ENCODE data around the gene NTNG1. TPM values are rescaled to one million over a fixed set of nuclear protein-coding genes. Genes with fewer than 3 reads are reported as not detected.

Gene NTNG1
- total RNA-seq, 1 experiment from 2014 or later = not detected

GRCh38 chr1:107172450-107173170 lies 31.8 kb downstream of the NTNG1 start:
- Histone ChIP-seq H3K4me2 (ENCODE audit: low read depth, low read length, poor library complexity, severe bottlenecking) (no peak overlapping the region), H3K9me3 (ENCODE audit: low read length) (no peaks in the 10 kb centered on the region), H3K27ac (ENCODE audit: low read length) (no peak overlapping the region), H3K4me3 (ENCODE audit: low read length) (no peak overlapping the region), H4K20me1 (ENCODE audit: insufficient read depth, low read depth, low read length) (no peaks in the 10 kb centered on the region), H3K4me1 (ENCODE audit: low read length) (no peaks in the 10 kb centered on the region), H3K9me2 (replicated peaks; ENCODE audit: insufficient read depth, low read length) (no peaks in the 10 kb centered on the region), H3K36me3 (ENCODE audit: insufficient read depth, low read length) (no peaks in the 10 kb centered on the region), H2AFZ (ENCODE audit: low read length) (no peak overlapping the region), H3K79me2 (ENCODE audit: low read length) (no peaks in the 10 kb centered on the region), H3K9ac (ENCODE audit: low read length) (no peak overlapping the region), H3K27me3 (ENCODE audit: low read length) (no peaks in the 10 kb centered on the region)
- DNase-seq = no peak

- Histone ChIP-seq H2AFZ (ENCODE audit: low read length) (no peak overlapping the region), H3K9ac (ENCODE audit: low read length) (no peak overlapping the region), H3K27ac (ENCODE audit: low read length) (no peak overlapping the region), H3K9me3 (ENCODE audit: low read length) (no peaks in the 10 kb centered on the region), H3K4me3 (ENCODE audit: low read length) (no peak overlapping the region), H3K36me3 (ENCODE audit: insufficient read depth, low read length) (no peaks in the 10 kb centered on the region), H3K4me1 (ENCODE audit: low read length) (no peaks in the 10 kb centered on the region), H3K79me2 (ENCODE audit: low read length) (no peaks in the 10 kb centered on the region), H3K4me2 (ENCODE audit: low read depth, low read length, poor library complexity, severe bottlenecking) (no peak overlapping the region), H3K9me2 (replicated peaks; ENCODE audit: insufficient read depth, low read length) (no peaks in the 10 kb centered on the region), H4K20me1 (ENCODE audit: insufficient read depth, low read depth, low read length) (no peaks in the 10 kb centered on the region), H3K27me3 (ENCODE audit: low read length) (no peaks in the 10 kb centered on the region)
- no peak for DNase-seq
These were observed 34.5 kb downstream of the NTNG1 start for GRCh38 chr1:107175102-107175909.

GRCh38 chr1:107181253-107181969 lies 40.6 kb downstream of the NTNG1 start:
- Histone ChIP-seq H3K27ac (ENCODE audit: low read length) (no peak overlapping the region), H2AFZ (ENCODE audit: low read length) (no peak overlapping the region), H3K4me3 (ENCODE audit: low read length) (no peak overlapping the region), H3K9me3 (ENCODE audit: low read length) (no peaks in the 10 kb centered on the region), H3K4me1 (ENCODE audit: low read length) (no peaks in the 10 kb centered on the region), H3K79me2 (ENCODE audit: low read length) (no peaks in the 10 kb centered on the region), H3K9me2 (replicated peaks; ENCODE audit: insufficient read depth, low read length) (no peaks in the 10 kb centered on the region), H3K9ac (ENCODE audit: low read length) (no peak overlapping the region), H3K36me3 (ENCODE audit: insufficient read depth, low read length) (no peaks in the 10 kb centered on the region), H4K20me1 (ENCODE audit: insufficient read depth, low read depth, low read length) (no peaks in the 10 kb centered on the region), H3K4me2 (ENCODE audit: low read depth, low read length, poor library complexity, severe bottlenecking) (no peak overlapping the region), H3K27me3 (ENCODE audit: low read length) (no peaks in the 10 kb centered on the region)
- no peak for DNase-seq

- no peaks in the 10 kb centered on the region for H3K9me2 ChIP-seq (replicated peaks; ENCODE audit: insufficient read depth, low read length)
- H3K4me1 ChIP-seq (ENCODE audit: low read length) = no peaks in the 10 kb centered on the region
- H3K9ac ChIP-seq (ENCODE audit: low read length) = no peak overlapping the region
- H3K79me2 ChIP-seq (ENCODE audit: low read length) = no peaks in the 10 kb centered on the region
- H3K9me3 ChIP-seq (ENCODE audit: low read length) = no peaks in the 10 kb centered on the region
- H3K4me2 ChIP-seq (ENCODE audit: low read depth, low read length, poor library complexity, severe bottlenecking) = no peak overlapping the region
- DNase-seq = no peak
- H3K27ac ChIP-seq (ENCODE audit: low read length) = no peak overlapping the region
- no peaks in the 10 kb centered on the region for H3K27me3 ChIP-seq (ENCODE audit: low read length)
- no peaks in the 10 kb centered on the region for H3K36me3 ChIP-seq (ENCODE audit: insufficient read depth, low read length)
- H2AFZ ChIP-seq (ENCODE audit: low read length) = no peak overlapping the region
- H4K20me1 ChIP-seq (ENCODE audit: insufficient read depth, low read depth, low read length) = no peaks in the 10 kb centered on the region
- H3K4me3 ChIP-seq (ENCODE audit: low read length) = no peak overlapping the region
These were observed 42.2 kb downstream of the NTNG1 start for GRCh38 chr1:107183011-107183410.

GRCh38 chr1:107184888-107185287 lies 44.0 kb downstream of the NTNG1 start:
- H3K27me3 ChIP-seq (ENCODE audit: low read length) = no peaks in the 10 kb centered on the region
- no peak overlapping the region for H2AFZ ChIP-seq (ENCODE audit: low read length)
- H3K4me1 ChIP-seq (ENCODE audit: low read length) = no peaks in the 10 kb centered on the region
- H3K27ac ChIP-seq (ENCODE audit: low read length) = no peak overlapping the region
- no peaks in the 10 kb centered on the region for H3K36me3 ChIP-seq (ENCODE audit: insufficient read depth, low read length)
- no peaks in the 10 kb centered on the region for H3K79me2 ChIP-seq (ENCODE audit: low read length)
- H3K4me2 ChIP-seq (ENCODE audit: low read depth, low read length, poor library complexity, severe bottlenecking) = no peak overlapping the region
- no peak for DNase-seq
- H4K20me1 ChIP-seq (ENCODE audit: insufficient read depth, low read depth, low read length) = no peaks in the 10 kb centered on the region
- no peaks in the 10 kb centered on the region for H3K9me2 ChIP-seq (replicated peaks; ENCODE audit: insufficient read depth, low read length)
- H3K9ac ChIP-seq (ENCODE audit: low read length) = no peak overlapping the region
- H3K9me3 ChIP-seq (ENCODE audit: low read length) = no peaks in the 10 kb centered on the region
- H3K4me3 ChIP-seq (ENCODE audit: low read length) = no peak overlapping the region

- Histone ChIP-seq H3K36me3 (ENCODE audit: insufficient read depth, low read length) (no peaks in the 10 kb centered on the region), H3K9me3 (ENCODE audit: low read length) (no peaks in the 10 kb centered on the region), H4K20me1 (ENCODE audit: insufficient read depth, low read depth, low read length) (no peaks in the 10 kb centered on the region), H3K79me2 (ENCODE audit: low read length) (no peaks in the 10 kb centered on the region), H3K4me3 (ENCODE audit: low read length) (no peak overlapping the region), H3K4me1 (ENCODE audit: low read length) (no peaks in the 10 kb centered on the region), H3K9me2 (replicated peaks; ENCODE audit: insufficient read depth, low read length) (no peaks in the 10 kb centered on the region), H3K27ac (ENCODE audit: low read length) (no peak overlapping the region), H2AFZ (ENCODE audit: low read length) (no peak overlapping the region), H3K4me2 (ENCODE audit: low read depth, low read length, poor library complexity, severe bottlenecking) (no peak overlapping the region), H3K9ac (ENCODE audit: low read length) (no peak overlapping the region), H3K27me3 (ENCODE audit: low read length) (no peaks in the 10 kb centered on the region)
- no peak for DNase-seq
These were observed 46.6 kb downstream of the NTNG1 start for GRCh38 chr1:107187399-107187798.

- H3K9ac ChIP-seq (ENCODE audit: low read length) = no peak overlapping the region
These were observed 47.3 kb downstream of the NTNG1 start for GRCh38 chr1:107188160-107188559.

GRCh38 chr1:107194380-107194779 lies 53.5 kb downstream of the NTNG1 start:
- no peak overlapping the region for H2AFZ ChIP-seq (ENCODE audit: low read length)
- no peak overlapping the region for H3K4me2 ChIP-seq (ENCODE audit: low read depth, low read length, poor library complexity, severe bottlenecking)
- H3K9ac ChIP-seq (ENCODE audit: low read length) = no peak overlapping the region
- no peak overlapping the region for H3K27ac ChIP-seq (ENCODE audit: low read length)
- H3K9me3 ChIP-seq (ENCODE audit: low read length) = no peaks in the 10 kb centered on the region
- no peaks in the 10 kb centered on the region for H3K4me1 ChIP-seq (ENCODE audit: low read length)
- no peaks in the 10 kb centered on the region for H3K36me3 ChIP-seq (ENCODE audit: insufficient read depth, low read length)
- H3K9me2 ChIP-seq (replicated peaks; ENCODE audit: insufficient read depth, low read length) = no peaks in the 10 kb centered on the region
- H3K4me3 ChIP-seq (ENCODE audit: low read length) = no peak overlapping the region
- no peaks in the 10 kb centered on the region for H4K20me1 ChIP-seq (ENCODE audit: insufficient read depth, low read depth, low read length)
- DNase-seq = no peak
- no peaks in the 10 kb centered on the region for H3K79me2 ChIP-seq (ENCODE audit: low read length)
- H3K27me3 ChIP-seq (ENCODE audit: low read length) = no peaks in the 10 kb centered on the region

More at GRCh38 chr1:107188160-107188559, 47.3 kb downstream of the NTNG1 start:
- Histone ChIP-seq H3K4me1 (ENCODE audit: low read length) (no peaks in the 10 kb centered on the region), H3K4me3 (ENCODE audit: low read length) (no peak overlapping the region), H3K9me2 (replicated peaks; ENCODE audit: insufficient read depth, low read length) (no peaks in the 10 kb centered on the region), H3K36me3 (ENCODE audit: insufficient read depth, low read length) (no peaks in the 10 kb centered on the region), H3K9me3 (ENCODE audit: low read length) (no peaks in the 10 kb centered on the region), H3K79me2 (ENCODE audit: low read length) (no peaks in the 10 kb centered on the region), H2AFZ (ENCODE audit: low read length) (no peak overlapping the region), H4K20me1 (ENCODE audit: insufficient read depth, low read depth, low read length) (no peaks in the 10 kb centered on the region), H3K27ac (ENCODE audit: low read length) (no peak overlapping the region), H3K4me2 (ENCODE audit: low read depth, low read length, poor library complexity, severe bottlenecking) (no peak overlapping the region), H3K27me3 (ENCODE audit: low read length) (no peaks in the 10 kb centered on the region)
- no peak for DNase-seq
